ENCODE measurements around the gene WFDC8.

DNA sequence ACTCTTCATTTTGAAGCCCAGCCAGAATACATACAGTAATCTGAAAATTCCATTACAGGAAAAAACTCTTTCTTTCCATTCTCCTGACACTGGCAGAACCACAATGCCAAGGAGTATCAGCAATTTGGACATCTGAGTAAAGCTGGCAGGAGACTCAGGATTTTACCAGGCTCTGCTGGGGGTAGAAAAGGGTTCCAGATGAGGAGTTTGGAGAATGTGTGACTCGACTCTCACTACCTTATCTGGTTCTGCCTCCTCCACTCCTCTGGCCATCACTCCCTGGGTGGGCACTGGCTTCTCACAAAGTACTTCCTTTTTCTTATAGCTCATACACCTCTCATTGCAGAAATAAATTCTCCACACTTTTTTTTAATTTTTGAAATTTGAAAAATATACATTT lies 10.6 kb upstream of the WFDC8 start:
- TF ChIP-seq PHF8 (IDR thresholded peaks at IDR 0.05; ENCODE audit: borderline replicate concordance, low read depth) (no peak), KDM5A (IDR thresholded peaks at IDR 0.05) (no peak), RAD21 (conservative IDR thresholded peaks at IDR 0.05 in 1 of 2, IDR thresholded peaks at IDR 0.05 in 1 of 2) (no peak), POLR2A (IDR thresholded peaks at IDR 0.05; ENCODE audit: low read length) (no peak), MAFK (IDR thresholded peaks at IDR 0.05; ENCODE audit: partially characterized antibody) (no peak), CBX2 (IDR thresholded peaks at IDR 0.05; ENCODE audit: borderline replicate concordance, low read depth) (no peak), RNF2 (IDR thresholded peaks at IDR 0.05; ENCODE audit: borderline replicate concordance, low read depth) (no peak)
- TF ChIP-seq, protein P1, sequence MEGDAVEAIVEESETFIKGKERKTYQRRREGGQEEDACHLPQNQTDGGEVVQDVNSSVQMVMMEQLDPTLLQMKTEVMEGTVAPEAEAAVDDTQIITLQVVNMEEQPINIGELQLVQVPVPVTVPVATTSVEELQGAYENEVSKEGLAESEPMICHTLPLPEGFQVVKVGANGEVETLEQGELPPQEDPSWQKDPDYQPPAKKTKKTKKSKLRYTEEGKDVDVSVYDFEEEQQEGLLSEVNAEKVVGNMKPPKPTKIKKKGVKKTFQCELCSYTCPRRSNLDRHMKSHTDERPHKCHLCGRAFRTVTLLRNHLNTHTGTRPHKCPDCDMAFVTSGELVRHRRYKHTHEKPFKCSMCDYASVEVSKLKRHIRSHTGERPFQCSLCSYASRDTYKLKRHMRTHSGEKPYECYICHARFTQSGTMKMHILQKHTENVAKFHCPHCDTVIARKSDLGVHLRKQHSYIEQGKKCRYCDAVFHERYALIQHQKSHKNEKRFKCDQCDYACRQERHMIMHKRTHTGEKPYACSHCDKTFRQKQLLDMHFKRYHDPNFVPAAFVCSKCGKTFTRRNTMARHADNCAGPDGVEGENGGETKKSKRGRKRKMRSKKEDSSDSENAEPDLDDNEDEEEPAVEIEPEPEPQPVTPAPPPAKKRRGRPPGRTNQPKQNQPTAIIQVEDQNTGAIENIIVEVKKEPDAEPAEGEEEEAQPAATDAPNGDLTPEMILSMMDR (IDR thresholded peaks at IDR 0.05) = no peak
- TF ChIP-seq, protein P2, sequence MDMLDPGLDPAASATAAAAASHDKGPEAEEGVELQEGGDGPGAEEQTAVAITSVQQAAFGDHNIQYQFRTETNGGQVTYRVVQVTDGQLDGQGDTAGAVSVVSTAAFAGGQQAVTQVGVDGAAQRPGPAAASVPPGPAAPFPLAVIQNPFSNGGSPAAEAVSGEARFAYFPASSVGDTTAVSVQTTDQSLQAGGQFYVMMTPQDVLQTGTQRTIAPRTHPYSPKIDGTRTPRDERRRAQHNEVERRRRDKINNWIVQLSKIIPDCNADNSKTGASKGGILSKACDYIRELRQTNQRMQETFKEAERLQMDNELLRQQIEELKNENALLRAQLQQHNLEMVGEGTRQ (IDR thresholded peaks at IDR 0.05) = no peak
- TF ChIP-seq, protein P3, sequence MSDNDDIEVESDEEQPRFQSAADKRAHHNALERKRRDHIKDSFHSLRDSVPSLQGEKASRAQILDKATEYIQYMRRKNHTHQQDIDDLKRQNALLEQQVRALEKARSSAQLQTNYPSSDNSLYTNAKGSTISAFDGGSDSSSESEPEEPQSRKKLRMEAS (IDR thresholded peaks at IDR 0.05) = no peak
- TF ChIP-seq, protein P4, sequence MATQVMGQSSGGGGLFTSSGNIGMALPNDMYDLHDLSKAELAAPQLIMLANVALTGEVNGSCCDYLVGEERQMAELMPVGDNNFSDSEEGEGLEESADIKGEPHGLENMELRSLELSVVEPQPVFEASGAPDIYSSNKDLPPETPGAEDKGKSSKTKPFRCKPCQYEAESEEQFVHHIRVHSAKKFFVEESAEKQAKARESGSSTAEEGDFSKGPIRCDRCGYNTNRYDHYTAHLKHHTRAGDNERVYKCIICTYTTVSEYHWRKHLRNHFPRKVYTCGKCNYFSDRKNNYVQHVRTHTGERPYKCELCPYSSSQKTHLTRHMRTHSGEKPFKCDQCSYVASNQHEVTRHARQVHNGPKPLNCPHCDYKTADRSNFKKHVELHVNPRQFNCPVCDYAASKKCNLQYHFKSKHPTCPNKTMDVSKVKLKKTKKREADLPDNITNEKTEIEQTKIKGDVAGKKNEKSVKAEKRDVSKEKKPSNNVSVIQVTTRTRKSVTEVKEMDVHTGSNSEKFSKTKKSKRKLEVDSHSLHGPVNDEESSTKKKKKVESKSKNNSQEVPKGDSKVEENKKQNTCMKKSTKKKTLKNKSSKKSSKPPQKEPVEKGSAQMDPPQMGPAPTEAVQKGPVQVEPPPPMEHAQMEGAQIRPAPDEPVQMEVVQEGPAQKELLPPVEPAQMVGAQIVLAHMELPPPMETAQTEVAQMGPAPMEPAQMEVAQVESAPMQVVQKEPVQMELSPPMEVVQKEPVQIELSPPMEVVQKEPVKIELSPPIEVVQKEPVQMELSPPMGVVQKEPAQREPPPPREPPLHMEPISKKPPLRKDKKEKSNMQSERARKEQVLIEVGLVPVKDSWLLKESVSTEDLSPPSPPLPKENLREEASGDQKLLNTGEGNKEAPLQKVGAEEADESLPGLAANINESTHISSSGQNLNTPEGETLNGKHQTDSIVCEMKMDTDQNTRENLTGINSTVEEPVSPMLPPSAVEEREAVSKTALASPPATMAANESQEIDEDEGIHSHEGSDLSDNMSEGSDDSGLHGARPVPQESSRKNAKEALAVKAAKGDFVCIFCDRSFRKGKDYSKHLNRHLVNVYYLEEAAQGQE (IDR thresholded peaks at IDR 0.05) = no peak

Data from A549 (cell line).